ENCODE data around the gene CNNM3.

Gene CNNM3

DNA sequence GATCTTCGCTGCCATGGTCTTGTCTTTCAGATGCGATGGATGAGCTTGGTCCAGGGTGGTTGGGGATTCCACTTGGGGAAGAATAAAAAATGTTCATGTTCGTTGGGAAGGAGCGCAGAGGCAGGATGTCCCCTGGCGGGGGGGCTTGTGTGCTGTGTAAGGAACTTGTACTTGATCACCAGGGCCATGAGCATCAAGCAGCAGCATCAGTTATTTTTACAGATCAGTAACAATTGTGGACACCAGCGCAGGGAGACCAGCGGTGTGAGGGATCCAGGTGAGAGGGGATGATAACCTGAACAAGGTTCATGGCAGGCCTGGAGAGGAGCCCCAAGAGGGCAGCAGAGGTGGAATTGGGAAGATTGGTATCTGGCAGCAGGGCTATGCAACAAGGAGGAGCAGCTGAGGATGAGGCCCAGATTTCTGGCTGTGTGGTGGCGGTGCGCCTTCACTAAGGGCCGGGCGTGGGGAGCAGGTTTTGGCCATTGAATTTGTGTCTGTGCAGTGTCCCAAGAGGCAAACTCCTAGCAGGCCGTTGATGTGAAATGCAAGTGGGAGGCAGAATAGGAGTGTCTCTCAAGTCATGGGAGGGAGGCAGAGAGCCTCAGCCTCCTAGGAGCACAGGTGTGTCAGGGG lies 3.9 kb downstream of the CNNM3 start:
- no peak for DNase-seq

DNA sequence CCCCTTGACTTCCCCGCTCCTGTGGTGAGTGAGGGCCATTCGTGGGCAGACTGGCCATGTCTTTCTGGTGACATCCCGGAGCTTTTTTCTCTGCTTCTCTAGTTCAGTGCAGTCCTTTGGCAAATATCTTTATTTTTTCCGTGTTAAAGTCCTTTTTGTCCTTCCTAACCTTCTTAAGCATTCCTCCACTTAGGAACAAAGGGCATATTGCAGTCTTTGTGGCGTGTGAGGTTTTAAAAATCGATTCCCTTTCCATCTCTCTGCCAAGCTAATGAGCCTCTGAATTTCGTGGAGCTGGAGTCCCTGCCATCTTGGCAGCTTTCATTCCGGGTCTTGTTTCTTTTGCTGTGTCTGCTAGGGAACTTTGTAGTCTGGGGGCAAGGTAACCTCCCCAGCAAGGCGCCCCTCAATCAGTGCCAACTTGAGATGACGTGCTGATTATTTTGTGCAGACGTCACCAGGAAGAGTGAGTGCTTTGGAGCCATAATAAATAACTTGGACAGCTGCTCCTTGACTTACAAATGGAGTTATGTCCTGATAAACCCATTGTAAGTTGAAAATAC lies 5.1 kb downstream of the CNNM3 start:
- DNase-seq, result no peak

DNA sequence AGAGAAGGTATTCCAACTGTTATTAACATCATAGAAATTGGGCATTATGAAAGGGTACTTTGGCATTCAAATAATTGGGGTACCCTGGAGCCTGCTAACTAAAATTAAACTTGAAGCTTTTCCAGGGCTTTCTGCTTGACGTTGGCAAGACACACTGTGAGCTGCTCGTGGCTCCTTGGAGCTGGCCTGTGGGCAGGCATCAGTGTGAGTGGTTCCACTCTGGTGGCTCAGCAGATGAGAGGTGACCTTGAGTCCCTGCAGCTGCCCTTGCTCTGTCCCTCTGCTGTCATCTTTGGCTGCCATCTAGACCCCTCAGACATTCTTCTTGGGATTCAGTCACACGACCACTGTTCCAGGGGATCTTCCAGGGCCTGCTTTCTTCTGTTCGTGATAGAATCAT lies 6.7 kb downstream of the CNNM3 start:
- no peak for DNase-seq

DNA sequence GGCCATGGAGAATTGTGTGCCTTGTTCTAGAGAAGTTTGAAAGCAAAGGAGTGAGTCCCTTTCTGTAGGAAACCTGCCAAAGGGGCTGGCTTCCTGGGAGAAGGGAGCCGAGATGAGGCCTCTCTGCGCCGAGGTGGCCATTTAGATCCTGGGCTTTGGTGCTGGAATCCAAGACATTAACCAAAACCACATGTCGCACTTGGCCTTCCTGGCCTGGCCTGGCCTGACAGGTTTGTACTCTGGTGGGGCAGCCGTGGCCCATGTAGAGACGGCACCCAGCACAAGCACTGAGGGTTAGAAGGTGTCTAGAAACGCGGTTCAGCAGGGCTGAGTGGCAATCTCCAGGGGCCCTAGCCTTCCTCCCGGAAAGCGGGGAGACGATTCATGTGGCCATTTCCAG lies 7.1 kb downstream of the CNNM3 start:
- DNase-seq, result no peak

DNA sequence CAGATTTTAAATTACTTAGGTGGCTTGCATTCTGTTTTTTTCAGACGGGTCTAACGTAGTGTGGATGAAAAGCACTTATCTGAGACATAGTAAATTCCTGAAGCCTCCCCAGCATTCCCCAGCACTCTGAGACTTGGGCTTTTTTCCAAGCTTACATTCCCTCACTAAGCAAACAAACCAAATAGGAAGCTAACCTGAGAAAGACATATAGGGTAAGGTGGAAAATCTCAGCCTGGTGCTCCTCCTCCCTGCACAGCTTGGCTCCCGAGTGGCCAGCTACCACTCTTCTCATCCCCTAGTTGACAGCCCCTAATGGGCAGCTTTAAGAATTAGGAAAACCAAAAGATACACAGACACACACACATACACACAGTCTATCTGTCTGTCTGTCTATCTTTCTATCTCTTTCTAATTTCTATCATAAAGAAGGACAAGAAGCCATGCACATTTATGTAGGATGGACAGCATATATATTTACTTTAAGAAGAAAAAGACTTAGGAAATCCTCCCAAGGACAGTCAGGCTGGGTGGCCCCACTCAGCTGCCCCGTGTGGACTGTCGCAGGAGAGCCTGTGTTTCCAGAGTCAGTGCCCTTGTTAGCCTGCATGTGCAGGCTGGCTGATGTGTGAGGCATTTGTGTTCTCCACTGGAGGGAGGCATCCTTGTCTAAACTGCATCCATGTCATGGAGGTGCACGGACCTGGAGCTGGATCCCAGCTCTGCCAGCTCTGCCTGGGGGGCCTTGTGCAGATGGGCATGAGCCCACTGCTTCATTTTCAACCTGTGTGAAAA lies 8.2 kb downstream of the CNNM3 start:
- no peak for DNase-seq

- DNase-seq, result no peak
Observed at GRCh38 chr2:96825057-96825456, 9.0 kb downstream of the CNNM3 start.

DNA sequence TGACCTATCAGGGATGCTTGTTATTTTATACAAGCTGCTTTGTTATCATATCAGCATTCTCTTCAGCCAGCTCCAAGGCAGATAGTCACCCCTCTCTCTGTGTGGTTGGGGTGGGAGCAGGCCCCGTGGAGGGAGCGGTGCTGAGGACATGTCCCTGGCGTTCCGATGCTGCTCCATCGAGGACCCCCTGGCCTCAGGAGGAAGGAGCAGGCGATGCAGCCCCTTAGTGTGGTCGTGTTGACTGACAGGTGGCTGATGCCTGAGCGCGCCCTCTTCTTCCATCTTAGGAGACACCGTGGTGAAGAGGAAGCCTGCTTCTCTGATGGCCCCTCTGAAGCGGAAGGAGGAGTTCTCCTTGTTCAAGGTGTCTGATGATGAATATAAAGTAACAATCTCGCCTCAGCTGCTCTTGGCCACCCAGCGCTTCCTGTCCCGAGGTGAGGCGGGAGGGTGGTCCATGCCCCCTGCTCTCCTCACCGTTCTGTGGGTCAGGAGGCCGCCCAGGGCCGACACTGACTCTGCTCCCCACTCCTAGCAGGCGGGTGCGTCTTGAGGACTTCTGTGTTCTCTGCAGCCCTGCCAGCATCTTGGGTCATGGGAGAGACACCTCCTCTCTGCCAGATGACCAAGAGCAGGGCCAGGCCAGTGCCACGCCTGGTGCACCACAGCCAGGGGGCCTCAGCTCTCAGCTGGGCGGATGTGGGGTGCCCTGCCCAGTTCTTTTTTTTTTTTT lies 10.6 kb downstream of the CNNM3 start:
- DNase-seq, result no peak

- no peak for DNase-seq
Observed at GRCh38 chr2:96828436-96828835, 12.4 kb downstream of the CNNM3 start.

DNA sequence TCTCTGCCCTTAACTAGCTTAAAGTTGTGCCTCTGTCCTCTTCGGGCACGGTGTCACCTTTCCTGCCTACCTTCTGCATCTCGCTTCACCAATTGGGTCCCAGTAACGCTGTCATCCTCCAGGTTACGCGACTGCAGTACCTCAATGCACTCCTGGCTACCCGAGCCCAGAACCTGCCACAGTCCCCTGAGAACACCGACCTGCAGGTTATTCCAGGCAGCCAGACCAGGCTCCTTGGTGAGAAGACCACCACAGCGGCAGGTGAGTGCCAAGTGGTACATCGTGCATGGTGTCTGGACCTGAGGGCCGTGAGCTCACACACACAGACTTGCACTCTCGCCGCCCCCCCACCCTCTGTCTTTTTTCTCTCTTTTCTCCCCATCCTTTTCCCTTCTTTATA lies 12.8 kb downstream of the CNNM3 start:
- no peak for DNase-seq

DNA sequence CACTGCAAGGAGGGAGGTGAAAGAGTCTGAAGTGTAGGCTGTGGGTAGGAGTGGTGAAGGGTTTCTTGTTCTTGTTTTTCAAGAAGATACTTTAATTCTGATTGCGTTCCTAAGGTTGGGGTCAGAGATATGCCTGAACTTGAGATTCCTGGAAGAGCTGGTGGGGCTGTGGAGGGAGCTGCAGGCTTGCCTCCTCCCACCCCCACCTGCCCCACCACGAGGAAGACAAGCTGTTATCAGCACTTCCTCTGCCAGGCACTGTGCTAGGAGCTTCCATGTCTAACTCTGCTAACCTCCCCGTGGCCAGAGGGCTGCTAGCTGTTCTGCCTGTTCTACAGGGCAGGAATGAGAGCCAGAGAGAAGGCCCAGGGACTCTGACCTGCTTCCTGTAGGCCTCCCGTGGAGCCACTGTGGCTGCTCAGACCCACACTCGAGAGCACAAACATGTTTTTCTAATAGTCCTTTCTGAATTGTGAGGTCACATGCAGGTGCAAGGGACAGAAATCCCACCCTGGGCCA lies 14.0 kb downstream of the CNNM3 start:
- DNase-seq, result no peak

- DNase-seq, result no peak
Observed at GRCh38 chr2:96831679-96832078, 15.6 kb downstream of the CNNM3 start.

- DNase-seq, result no peak
Observed at GRCh38 chr2:96832408-96832753, 16.3 kb downstream of the CNNM3 start.

DNA sequence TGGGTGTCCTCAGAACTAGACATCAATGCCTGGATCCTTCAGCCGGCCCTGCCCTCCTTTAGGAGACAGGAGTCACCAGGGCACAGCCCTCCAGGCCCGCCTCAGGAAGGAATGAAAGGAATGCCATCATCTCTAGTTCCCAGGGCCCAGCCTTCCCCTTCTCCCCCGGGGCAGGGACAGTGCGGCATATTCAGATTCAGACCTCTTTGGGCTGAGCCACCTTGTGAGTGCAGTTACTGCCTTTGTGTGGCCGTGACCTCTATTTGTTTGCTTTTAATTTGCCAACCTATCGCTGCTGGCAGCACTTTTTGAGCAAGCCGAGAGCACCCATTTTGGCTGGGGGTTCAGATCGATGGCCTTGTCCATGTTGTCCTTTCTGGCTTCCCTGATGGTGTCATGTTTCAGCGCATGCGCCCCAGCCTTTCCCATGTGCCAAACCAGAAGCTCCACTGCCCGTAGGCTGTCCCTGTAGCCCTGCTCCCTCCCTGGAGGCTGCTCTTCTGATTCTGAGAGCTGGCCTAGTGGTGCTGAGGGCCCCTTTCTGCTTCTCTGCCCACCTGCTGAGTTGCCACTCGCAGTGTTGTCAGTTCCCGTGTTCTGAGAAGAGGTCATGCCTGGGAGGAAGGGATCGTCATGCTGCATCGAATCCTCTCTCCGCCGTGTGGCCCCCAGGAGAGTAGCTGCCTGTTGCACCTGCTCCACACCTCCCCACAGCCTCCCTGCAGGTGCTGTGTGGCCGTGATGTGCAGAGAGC lies 16.9 kb downstream of the CNNM3 start:
- no peak for DNase-seq

DNA sequence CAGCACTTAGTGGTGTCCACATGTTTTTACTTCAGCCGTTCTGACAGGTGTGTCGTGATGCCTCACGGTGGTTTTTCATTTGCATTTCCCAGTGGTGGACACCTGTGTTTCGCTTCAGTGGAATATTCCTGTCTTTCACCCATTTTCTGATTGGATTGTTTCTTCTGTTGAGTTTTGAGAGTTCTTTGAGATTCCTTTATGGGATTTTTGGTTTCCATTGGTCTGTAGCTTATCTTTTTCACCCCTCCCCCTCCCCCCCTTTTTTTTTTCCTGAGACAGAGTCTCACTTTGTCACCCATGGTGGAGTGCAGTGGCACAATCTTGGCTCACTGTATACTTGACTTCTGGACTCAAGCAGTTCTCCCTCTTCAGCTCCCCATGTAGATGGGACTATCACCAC lies 19.8 kb downstream of the CNNM3 start:
- DNase-seq, result no peak

- DNase-seq, result no peak
Observed at GRCh38 chr2:96837575-96837974, 21.5 kb downstream of the CNNM3 start.

- no peak for DNase-seq
Observed at GRCh38 chr2:96838345-96839292, 22.6 kb downstream of the CNNM3 start.

GRCh38 chr2:96839293-96839874 lies 23.3 kb downstream of the CNNM3 start:
- DNase-seq, result no peak

- DNase-seq, result no peak
Observed at GRCh38 chr2:96839875-96840850, 24.1 kb downstream of the CNNM3 start.

- DNase-seq, result no peak
Observed at GRCh38 chr2:96841701-96842495, 25.8 kb downstream of the CNNM3 start.
